Measurements from ENCODE around the gene MVB12B. TPM values are rescaled to one million over a fixed set of nuclear protein-coding genes. Genes with fewer than 3 reads are reported as not detected.

MVB12B gene
- total RNA-seq, 4 donors from 2014 or later: 6.1 to 18.0 (median 13.2) TPM

DNA sequence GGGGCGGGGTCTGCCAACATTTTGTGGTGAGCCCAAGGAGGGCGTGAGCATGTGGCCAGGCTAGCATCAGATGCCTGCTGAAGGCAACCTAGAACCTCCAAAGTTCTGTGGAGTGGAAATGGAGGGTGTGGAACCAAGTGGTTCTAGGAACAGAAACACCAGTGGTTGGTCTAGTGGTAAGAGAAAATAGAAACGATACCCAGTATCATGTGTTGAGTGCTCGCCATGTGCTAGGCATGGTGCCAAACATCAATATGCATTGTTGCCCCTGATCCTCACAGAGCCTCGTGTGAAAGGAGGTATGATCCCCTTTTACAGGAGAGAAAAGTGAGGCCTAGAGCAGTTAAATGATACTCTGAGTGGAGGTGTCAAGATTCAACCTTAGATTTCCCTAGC is 31.5 kb upstream of the MVB12B start:
- H3K4me3 ChIP-seq: no peak overlapping the region
- no peak for ATAC-seq
- no peak overlapping the region for H3K27ac ChIP-seq
- in situ Hi-C loops (cut with MboI; ENCODE audit: low sequenced_read_pairs in 4 of 4): no loop called here
- H3K9me3 ChIP-seq: no peaks in the 10 kb centered on the region
- intact Hi-C loops (cut with DNase I; ENCODE audit: low total_unique reads): no loop called here
- H3K36me3 ChIP-seq: no peaks in the 10 kb centered on the region
- peaks cover 0 to 5% (median 0%) of the 10 kb centered on the region in 3 donors for H3K27me3 ChIP-seq
- H3K4me1 ChIP-seq: no peaks in the 10 kb centered on the region
- DNase-seq: no peak
- TF ChIP-seq POLR2A (IDR thresholded peaks at IDR 0.05): no peak
- TF ChIP-seq, protein P1, sequence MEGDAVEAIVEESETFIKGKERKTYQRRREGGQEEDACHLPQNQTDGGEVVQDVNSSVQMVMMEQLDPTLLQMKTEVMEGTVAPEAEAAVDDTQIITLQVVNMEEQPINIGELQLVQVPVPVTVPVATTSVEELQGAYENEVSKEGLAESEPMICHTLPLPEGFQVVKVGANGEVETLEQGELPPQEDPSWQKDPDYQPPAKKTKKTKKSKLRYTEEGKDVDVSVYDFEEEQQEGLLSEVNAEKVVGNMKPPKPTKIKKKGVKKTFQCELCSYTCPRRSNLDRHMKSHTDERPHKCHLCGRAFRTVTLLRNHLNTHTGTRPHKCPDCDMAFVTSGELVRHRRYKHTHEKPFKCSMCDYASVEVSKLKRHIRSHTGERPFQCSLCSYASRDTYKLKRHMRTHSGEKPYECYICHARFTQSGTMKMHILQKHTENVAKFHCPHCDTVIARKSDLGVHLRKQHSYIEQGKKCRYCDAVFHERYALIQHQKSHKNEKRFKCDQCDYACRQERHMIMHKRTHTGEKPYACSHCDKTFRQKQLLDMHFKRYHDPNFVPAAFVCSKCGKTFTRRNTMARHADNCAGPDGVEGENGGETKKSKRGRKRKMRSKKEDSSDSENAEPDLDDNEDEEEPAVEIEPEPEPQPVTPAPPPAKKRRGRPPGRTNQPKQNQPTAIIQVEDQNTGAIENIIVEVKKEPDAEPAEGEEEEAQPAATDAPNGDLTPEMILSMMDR (IDR thresholded peaks at IDR 0.05 in 4 of 5, conservative IDR thresholded peaks at IDR 0.05 in 1 of 5): no peak

DNA sequence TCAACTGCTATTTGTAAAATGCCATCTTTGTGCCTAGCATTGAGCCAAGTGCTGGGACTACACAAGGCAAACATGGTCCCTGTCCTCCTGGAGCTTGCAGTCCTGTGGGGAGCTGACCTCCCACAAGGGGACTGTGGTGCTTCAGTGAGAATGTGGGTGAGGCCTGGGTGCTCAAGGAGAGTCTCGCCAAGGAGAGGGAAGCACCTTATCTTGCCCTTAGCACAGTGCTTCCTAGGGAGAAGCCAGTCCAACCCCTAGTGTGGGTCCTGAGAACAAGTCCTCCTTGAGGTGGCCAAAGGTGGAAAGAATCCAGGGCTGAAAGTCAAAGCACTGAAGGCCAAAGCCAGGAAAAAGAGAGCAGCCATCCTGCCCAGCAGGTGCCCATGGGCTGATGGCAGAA is 31.1 kb upstream of the MVB12B start:
- intact Hi-C loops (cut with DNase I; ENCODE audit: low total_unique reads): no loop called here
- DNase-seq (no peak), ATAC-seq (no peak)
- Histone ChIP-seq H3K27ac (no peak overlapping the region), H3K9me3 (no peaks in the 10 kb centered on the region), H3K4me1 (no peaks in the 10 kb centered on the region), H3K27me3 (peaks cover 0 to 5% (median 0%) of the 10 kb centered on the region in 3 donors), H3K4me3 (no peak overlapping the region), H3K36me3 (no peaks in the 10 kb centered on the region)
- TF ChIP-seq, protein P1 (IDR thresholded peaks at IDR 0.05 in 4 of 5, conservative IDR thresholded peaks at IDR 0.05 in 1 of 5): no peak
- TF ChIP-seq POLR2A (IDR thresholded peaks at IDR 0.05): no peak
- in situ Hi-C loops (cut with MboI; ENCODE audit: low sequenced_read_pairs in 4 of 4): no loop called here

DNA sequence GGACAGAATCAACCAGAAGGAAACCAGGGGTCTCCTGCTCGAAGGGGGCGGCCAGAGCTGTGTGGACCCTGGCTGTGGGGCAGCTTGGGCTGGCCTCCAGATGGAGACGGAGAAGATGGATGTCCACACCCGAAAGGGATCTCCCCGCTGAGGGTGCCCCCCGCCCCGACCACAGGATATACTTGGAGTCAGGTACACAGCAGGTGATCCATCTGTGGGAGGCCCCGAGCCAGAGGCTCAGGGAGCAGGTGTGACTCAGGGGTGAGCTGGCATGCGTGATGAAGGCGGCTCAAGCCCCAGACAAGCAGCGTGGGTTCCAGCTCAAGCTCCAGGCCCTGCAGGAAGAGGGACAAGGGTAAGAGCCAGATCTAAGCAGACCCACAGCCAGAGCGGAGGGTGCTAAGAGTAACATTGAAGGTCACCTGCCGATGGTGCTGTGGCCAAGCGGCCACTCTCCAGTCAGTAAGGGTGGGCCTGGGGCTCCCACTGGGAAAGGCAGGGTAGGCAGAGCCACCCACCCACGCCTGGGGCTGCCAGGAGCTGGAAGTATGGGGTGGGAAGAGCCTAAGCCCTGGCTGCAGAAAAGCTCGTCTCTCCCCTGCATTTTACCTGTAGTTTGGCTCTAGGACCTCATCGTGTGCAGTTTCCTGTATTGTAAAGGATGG is 30.6 kb upstream of the MVB12B start:
- Histone ChIP-seq H3K4me3 (no peak overlapping the region), H3K27ac (no peak overlapping the region), H3K9me3 (no peaks in the 10 kb centered on the region), H3K4me1 (no peaks in the 10 kb centered on the region), H3K36me3 (no peaks in the 10 kb centered on the region), H3K27me3 (peaks cover 0 to 5% (median 0%) of the 10 kb centered on the region in 3 donors)
- TF ChIP-seq POLR2A (IDR thresholded peaks at IDR 0.05): no peak
- TF ChIP-seq, protein P1 (IDR thresholded peaks at IDR 0.05 in 4 of 5, conservative IDR thresholded peaks at IDR 0.05 in 1 of 5): no peak
- ATAC-seq (no peak), DNase-seq (no peak)
- in situ Hi-C loops (cut with MboI; ENCODE audit: low sequenced_read_pairs in 4 of 4) (no loop called here), intact Hi-C loops (cut with DNase I; ENCODE audit: low total_unique reads) (no loop called here)

DNA sequence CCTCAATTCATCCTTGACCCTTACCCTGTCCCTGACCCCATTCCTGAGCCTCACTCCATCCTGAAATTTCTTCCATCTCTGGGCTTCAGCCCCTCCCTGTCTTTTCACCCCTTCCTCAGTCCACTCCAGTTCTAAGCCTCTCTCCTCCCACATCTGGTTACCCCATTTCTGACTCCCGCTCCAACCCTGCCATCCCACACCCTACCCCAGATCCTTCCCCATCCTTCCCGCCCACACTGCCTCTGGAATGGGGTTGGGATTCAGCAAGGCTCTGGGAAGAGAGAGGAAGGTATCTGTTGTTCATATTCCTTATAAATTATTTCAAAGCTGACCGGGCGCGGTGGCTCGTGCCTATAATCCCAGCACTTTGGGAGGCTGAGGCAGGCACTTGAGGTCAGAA is 29.9 kb upstream of the MVB12B start:
- no peak for TF ChIP-seq POLR2A (IDR thresholded peaks at IDR 0.05)
- ATAC-seq (no peak), DNase-seq (no peak)
- no peaks in the 10 kb centered on the region for H3K9me3 ChIP-seq
- no peaks in the 10 kb centered on the region for H3K36me3 ChIP-seq
- no peaks in the 10 kb centered on the region for H3K4me1 ChIP-seq
- H3K27ac ChIP-seq: no peak overlapping the region
- in situ Hi-C loops (cut with MboI; ENCODE audit: low sequenced_read_pairs in 4 of 4) (no loop called here), intact Hi-C loops (cut with DNase I; ENCODE audit: low total_unique reads) (no loop called here)
- peaks cover 0 to 5% (median 0%) of the 10 kb centered on the region in 3 donors for H3K27me3 ChIP-seq
- H3K4me3 ChIP-seq: no peak overlapping the region

DNA sequence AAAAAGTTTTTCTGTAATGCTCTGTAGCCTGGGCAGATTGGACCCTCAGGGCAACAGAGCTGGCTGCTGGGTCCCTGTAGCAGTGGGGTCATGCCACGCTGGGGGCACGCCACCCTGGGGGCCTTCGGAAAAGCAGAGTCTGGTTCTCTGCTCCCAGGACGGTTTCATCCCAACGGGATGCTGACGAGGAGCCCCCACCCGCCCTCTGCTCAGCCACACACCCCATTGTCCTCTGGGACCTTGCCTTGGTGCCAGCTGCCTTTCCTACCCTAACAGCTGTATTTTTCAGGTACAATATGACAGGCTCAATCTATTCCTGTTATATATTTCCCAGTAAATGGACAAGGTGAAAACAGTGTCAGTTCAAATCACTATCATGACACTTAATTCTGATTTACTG is 29.0 kb upstream of the MVB12B start:
- intact Hi-C loops (cut with DNase I; ENCODE audit: low total_unique reads): no loop called here

More for the DNA sequence above, 29.0 kb upstream of the MVB12B start:
- DNase-seq: no peak
- ATAC-seq: no peak
- in situ Hi-C loops (cut with MboI; ENCODE audit: low sequenced_read_pairs in 4 of 4): no loop called here
- Histone ChIP-seq H3K9me3 (no peaks in the 10 kb centered on the region), H3K27ac (no peak overlapping the region), H3K4me1 (no peaks in the 10 kb centered on the region), H3K27me3 (peaks cover 0 to 5% (median 0%) of the 10 kb centered on the region in 3 donors), H3K36me3 (no peaks in the 10 kb centered on the region), H3K4me3 (no peak overlapping the region)
- no peak for TF ChIP-seq POLR2A (IDR thresholded peaks at IDR 0.05)
- TF ChIP-seq, protein P1 (IDR thresholded peaks at IDR 0.05 in 4 of 5, conservative IDR thresholded peaks at IDR 0.05 in 1 of 5): no peak
